ENCODE results near the gene SH3PXD2A. TPM values are rescaled to one million over a fixed set of nuclear protein-coding genes. Genes with fewer than 3 reads are reported as not detected.

SH3PXD2A gene
- total and polyA plus RNA-seq, 3 experiments from 2014 or later: 0.48 to 8.0 (median 7.7) TPM

DNA sequence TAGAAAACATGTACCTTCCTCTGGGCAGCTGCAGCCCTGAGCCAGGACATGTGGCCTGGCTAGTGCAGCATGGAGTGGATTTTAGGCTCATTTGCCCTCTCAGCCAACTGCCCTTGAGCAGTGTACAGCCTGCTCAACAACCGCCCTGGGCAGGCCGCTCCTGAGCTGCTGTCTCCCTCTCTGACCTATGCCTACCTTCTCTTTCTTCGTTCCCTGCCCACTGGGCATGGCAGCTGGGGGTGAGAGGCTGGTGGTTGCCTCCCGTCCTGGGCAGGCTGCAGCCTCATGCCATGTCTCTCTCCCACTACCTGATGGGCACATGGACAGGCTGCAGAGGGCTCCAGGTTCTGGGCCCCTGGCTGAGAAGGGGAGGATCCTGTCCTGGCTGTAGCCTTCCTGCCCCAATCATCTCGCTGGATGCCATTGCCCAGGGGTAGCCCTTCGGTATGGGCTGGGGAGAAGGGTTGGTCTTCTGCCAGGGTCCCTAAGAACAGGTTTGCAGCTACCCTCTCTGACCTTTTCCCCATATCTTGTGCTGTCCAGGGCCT lies 264.6 kb downstream of the SH3PXD2A start:
- H3K36me3 Mint-ChIP-seq: no peaks in the 10 kb centered on the region
- peak overlapping the region in 2 of 8 donors; percentile 17 to 46 for H3K27ac Mint-ChIP-seq
- no peaks in the 10 kb centered on the region for H3K9me3 Mint-ChIP-seq
- H3K27me3 Mint-ChIP-seq: no peaks in the 10 kb centered on the region
- DNase-seq: no peak
- H3K4me3 Mint-ChIP-seq: no peak overlapping the region
- Histone ChIP-seq H3K4me1 (ENCODE audit: insufficient read depth, low read length) (no peaks in the 10 kb centered on the region), H3K27me3 (ENCODE audit: insufficient read depth, low read length, poor library complexity, severe bottlenecking) (no peaks in the 10 kb centered on the region), H3K9me3 (ENCODE audit: low read length) (no peaks in the 10 kb centered on the region), H3K4me3 (ENCODE audit: low read length) (no peak overlapping the region), H3K27ac (ENCODE audit: low read depth, low read length) (no peak overlapping the region), H3K36me3 (ENCODE audit: insufficient read depth, low read length) (no peaks in the 10 kb centered on the region)
- peaks cover 0 to 2% (median 0%) of the 10 kb centered on the region in 3 donors for H3K4me1 Mint-ChIP-seq
- POLR2A ChIA-PET: no interaction called here
- CTCF ChIA-PET: interaction anchor here (4.7 kb wide), 1 partner anchor 95 kb away, joined by 14 read pairs; no protein-coding TSS in a partner anchor

DNA sequence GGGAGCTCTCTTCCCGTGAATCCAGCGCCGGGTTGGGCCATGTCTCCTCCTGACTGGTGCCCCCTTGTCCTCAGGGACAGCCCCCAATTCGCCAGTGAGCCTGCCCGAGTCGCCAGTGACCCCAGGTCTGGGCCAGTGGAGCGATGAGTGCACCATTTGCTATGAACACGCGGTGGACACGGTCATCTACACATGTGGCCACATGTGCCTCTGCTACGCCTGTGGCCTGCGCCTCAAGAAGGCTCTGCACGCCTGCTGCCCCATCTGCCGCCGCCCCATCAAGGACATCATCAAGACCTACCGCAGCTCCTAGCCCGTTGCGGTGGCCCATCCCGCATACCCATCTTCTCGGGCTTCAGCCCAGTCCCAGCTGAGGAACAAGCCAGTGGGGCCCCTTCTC lies 265.3 kb downstream of the SH3PXD2A start:
- ChIA-PET POLR2A (no interaction called here), CTCF (interaction anchor here (0.8 to 4.7 kb wide), 5 partner anchors 8 to 96 kb away, joined by 3 to 14 read pairs (median 3); no protein-coding TSS in a partner anchor)
- no peak overlapping the region for H3K27ac ChIP-seq (ENCODE audit: low read depth, low read length)
- no peaks in the 10 kb centered on the region for H3K36me3 Mint-ChIP-seq
- H3K4me3 ChIP-seq (ENCODE audit: low read length): no peak overlapping the region
- DNase-seq: no peak
- H3K9me3 Mint-ChIP-seq: no peaks in the 10 kb centered on the region
- no peak overlapping the region for H3K4me3 Mint-ChIP-seq
- H3K4me1 ChIP-seq (ENCODE audit: insufficient read depth, low read length): no peaks in the 10 kb centered on the region
- H3K9me3 ChIP-seq (ENCODE audit: low read length): no peaks in the 10 kb centered on the region
- peaks cover 0 to 3% of the 10 kb centered on the region in 2 donors for H3K27me3 Mint-ChIP-seq
- H3K27me3 ChIP-seq (ENCODE audit: insufficient read depth, low read length, poor library complexity, severe bottlenecking): no peaks in the 10 kb centered on the region
- no peak overlapping the region for H3K27ac Mint-ChIP-seq
- no peaks in the 10 kb centered on the region for H3K36me3 ChIP-seq (ENCODE audit: insufficient read depth, low read length)
- H3K4me1 Mint-ChIP-seq: peaks cover 0 to 3% (median 0%) of the 10 kb centered on the region in 3 donors

DNA sequence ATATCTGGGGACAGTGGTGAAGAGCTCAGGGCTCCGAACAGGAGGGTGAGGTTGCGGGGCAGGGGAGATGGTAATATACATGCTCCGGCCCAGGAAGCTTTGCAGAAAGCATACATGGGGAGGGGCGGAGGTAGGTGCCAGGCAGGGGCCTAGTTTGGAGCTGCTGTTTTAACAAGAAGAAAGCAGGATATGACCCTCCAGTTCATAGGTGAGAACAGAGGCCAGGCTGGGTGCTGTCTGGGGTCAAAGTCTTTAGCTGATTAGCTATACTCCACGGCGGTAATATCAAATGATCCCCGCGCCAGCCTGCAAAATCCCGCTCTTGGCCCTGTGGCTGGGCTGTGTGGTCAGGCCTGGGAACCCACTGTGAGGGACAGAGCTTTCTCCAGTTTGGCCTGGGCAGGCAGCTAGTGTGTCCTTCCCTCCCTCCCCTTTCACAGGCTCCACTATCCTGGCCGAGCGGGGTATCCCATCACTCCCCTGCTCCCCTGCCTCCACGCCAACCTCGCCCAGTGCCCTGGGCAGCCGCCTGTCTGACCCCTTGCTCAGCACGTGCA lies 266.2 kb downstream of the SH3PXD2A start:
- H3K4me1 ChIP-seq (ENCODE audit: insufficient read depth, low read length): no peaks in the 10 kb centered on the region
- POLR2A ChIA-PET: no interaction called here
- H3K4me1 Mint-ChIP-seq: peaks cover 0 to 3% (median under 1%) of the 10 kb centered on the region in 3 donors
- no peaks in the 10 kb centered on the region for H3K36me3 ChIP-seq (ENCODE audit: insufficient read depth, low read length)
- H3K27ac Mint-ChIP-seq: peak overlapping the region in 2 of 8 donors; percentile 11 to 37
- CTCF ChIA-PET: interaction anchor here (0.8 to 4.7 kb wide), 5 partner anchors 7 to 97 kb away, joined by 3 to 14 read pairs (median 3); no protein-coding TSS in a partner anchor
- no peaks in the 10 kb centered on the region for H3K9me3 ChIP-seq (ENCODE audit: low read length)
- no peak for DNase-seq
- H3K27me3 Mint-ChIP-seq: peaks cover 0 to 3% of the 10 kb centered on the region in 2 donors
- no peaks in the 10 kb centered on the region for H3K9me3 Mint-ChIP-seq
- H3K36me3 Mint-ChIP-seq: peaks cover 0 to under 1% (median 0%) of the 10 kb centered on the region in 3 donors
- H3K4me3 Mint-ChIP-seq: no peak overlapping the region
- H3K4me3 ChIP-seq (ENCODE audit: low read length): no peak overlapping the region
- H3K27ac ChIP-seq (ENCODE audit: low read depth, low read length): no peak overlapping the region
- no peaks in the 10 kb centered on the region for H3K27me3 ChIP-seq (ENCODE audit: insufficient read depth, low read length, poor library complexity, severe bottlenecking)

DNA sequence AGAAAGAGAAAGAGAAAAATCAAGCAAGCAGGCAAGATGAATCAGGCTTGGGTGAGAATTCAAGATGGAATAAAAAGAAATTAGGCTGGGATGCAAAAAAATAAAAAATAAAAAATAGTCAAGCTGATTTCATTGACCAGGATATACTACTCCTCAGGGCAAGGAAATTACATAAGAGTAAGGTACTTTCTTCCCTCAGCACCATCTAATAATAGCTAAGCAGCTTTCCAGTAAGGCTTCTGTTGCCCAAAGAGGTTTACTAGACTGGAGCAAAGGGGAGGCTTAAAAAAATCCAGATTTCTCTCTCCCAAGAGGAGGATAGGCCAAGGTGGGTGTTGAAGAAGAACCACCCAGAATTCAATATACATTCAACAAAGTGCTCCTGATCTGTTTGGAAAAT lies 268.3 kb downstream of the SH3PXD2A start:
- H3K27me3 ChIP-seq (ENCODE audit: insufficient read depth, low read length, poor library complexity, severe bottlenecking): no peaks in the 10 kb centered on the region
- peaks cover 5 to 18% (median 15%) of the 10 kb centered on the region in 3 donors for H3K4me1 Mint-ChIP-seq
- no peak overlapping the region for H3K4me3 Mint-ChIP-seq
- CTCF ChIA-PET: no interaction called here
- no peak for DNase-seq
- H3K27me3 Mint-ChIP-seq: peaks cover 0 to 7% of the 10 kb centered on the region in 2 donors
- no peak overlapping the region for H3K27ac ChIP-seq (ENCODE audit: low read depth, low read length)
- H3K9me3 ChIP-seq (ENCODE audit: low read length): no peaks in the 10 kb centered on the region
- POLR2A ChIA-PET: no interaction called here
- no peak overlapping the region for H3K4me3 ChIP-seq (ENCODE audit: low read length)
- peaks cover 0 to 3% (median 0%) of the 10 kb centered on the region in 3 donors for H3K36me3 Mint-ChIP-seq
- peak overlapping the region in 3 of 8 donors; percentile 14 to 43 (median 23) for H3K27ac Mint-ChIP-seq
- H3K4me1 ChIP-seq (ENCODE audit: insufficient read depth, low read length): peaks cover 9% of the 10 kb centered on the region
- no peaks in the 10 kb centered on the region for H3K36me3 ChIP-seq (ENCODE audit: insufficient read depth, low read length)
- no peaks in the 10 kb centered on the region for H3K9me3 Mint-ChIP-seq

DNA sequence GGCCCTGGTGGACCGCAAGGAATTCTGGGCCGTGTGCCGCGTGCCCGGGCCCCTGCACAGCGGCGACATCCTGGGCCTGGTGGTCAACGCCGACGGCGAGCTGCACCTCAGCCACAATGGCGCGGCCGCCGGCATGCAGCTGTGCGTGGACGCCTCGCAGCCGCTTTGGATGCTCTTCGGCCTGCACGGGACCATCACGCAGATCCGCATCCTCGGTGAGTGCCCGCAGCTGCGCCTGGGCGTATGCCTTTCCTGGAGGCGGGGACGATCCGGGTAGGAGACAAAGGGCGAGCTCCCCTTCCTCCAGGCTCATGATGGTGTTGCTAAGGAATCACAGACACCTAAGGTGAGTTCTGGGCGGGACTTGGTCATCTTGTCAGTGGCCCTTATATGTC lies 270.4 kb downstream of the SH3PXD2A start:
- H3K4me3 ChIP-seq (ENCODE audit: low read length): peak overlapping the region; percentile 64
- H3K36me3 Mint-ChIP-seq: peaks cover 0 to 3% (median 0%) of the 10 kb centered on the region in 3 donors
- peaks cover 5 to 18% (median 15%) of the 10 kb centered on the region in 3 donors for H3K4me1 Mint-ChIP-seq
- H3K9me3 ChIP-seq (ENCODE audit: low read length): no peaks in the 10 kb centered on the region
- no peak overlapping the region for H3K27ac ChIP-seq (ENCODE audit: low read depth, low read length)
- peaks cover 9% of the 10 kb centered on the region for H3K4me1 ChIP-seq (ENCODE audit: insufficient read depth, low read length)
- H3K27me3 Mint-ChIP-seq: peaks cover 0 to 7% of the 10 kb centered on the region in 2 donors
- POLR2A ChIA-PET: interaction anchor here (1.0 to 1.6 kb wide), 2 partner anchors 93 to 537 kb away, joined by 5 to 7 read pairs; partner anchors contain the start of gene SFR1
- H3K9me3 Mint-ChIP-seq: no peaks in the 10 kb centered on the region
- no peaks in the 10 kb centered on the region for H3K27me3 ChIP-seq (ENCODE audit: insufficient read depth, low read length, poor library complexity, severe bottlenecking)
- H3K36me3 ChIP-seq (ENCODE audit: insufficient read depth, low read length): no peaks in the 10 kb centered on the region
- peak overlapping the region in 6 of 7 donors; percentile 32 to 85 (median 68) for H3K4me3 Mint-ChIP-seq
- H3K27ac Mint-ChIP-seq: peak overlapping the region in 5 of 8 donors; percentile 56 to 97 (median 75)
- DNase-seq: peak in 1 of 5 donors; percentile 6
- CTCF ChIA-PET: interaction anchor here (1.0 to 1.5 kb wide), 2 partner anchors 27 to 101 kb away, joined by 3 to 4 read pairs; no protein-coding TSS in a partner anchor

DNA sequence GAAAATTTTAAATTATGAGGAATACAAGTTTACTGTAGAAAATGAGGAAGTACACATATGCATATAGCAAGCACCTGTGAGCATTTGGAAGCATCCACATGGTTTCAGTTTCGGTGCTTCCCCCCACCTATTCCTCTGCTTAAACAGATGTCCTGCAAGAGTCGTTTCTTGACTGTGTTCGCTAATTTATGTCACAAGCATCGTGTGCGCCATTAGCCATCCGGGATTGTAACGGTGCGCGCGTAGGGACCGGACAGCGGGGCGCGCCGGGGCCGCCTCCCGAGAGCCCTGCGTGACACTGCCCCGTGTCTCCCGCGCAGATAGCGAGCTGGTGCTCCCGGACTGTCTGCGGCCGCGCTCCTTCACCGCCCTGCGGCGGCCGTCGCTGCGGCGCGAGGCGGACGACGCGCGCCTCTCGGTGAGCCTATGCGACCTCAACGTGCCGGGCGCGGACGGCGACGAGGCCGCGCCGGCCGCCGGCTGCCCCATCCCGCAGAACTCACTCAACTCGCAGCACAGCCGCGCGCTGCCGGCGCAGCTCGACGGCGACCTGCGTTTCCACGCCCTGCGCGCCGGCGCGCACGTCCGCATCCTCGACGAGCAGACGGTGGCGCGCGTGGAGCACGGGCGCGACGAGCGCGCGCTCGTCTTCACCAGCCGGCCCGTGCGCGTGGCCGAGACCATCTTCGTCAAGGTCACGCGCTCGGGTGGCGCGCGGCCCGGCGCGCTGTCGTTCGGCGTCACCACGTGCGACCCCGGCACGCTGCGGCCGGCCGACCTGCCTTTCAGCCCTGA lies 271.0 kb downstream of the SH3PXD2A start:
- peak; percentile 58 to 85 (median 59) for DNase-seq
- H3K27me3 Mint-ChIP-seq: peaks cover 0 to 7% of the 10 kb centered on the region in 2 donors
- peaks cover 5 to 18% (median 15%) of the 10 kb centered on the region in 3 donors for H3K4me1 Mint-ChIP-seq
- peaks cover 0 to 3% (median 0%) of the 10 kb centered on the region in 3 donors for H3K36me3 Mint-ChIP-seq
- peak overlapping the region; percentile 85 to 96 (median 93) for H3K4me3 Mint-ChIP-seq
- Histone ChIP-seq H3K27ac (ENCODE audit: low read depth, low read length) (peak overlapping the region; percentile 56), H3K27me3 (ENCODE audit: insufficient read depth, low read length, poor library complexity, severe bottlenecking) (no peaks in the 10 kb centered on the region), H3K36me3 (ENCODE audit: insufficient read depth, low read length) (no peaks in the 10 kb centered on the region), H3K4me1 (ENCODE audit: insufficient read depth, low read length) (peaks cover 9% of the 10 kb centered on the region), H3K9me3 (ENCODE audit: low read length) (no peaks in the 10 kb centered on the region), H3K4me3 (ENCODE audit: low read length) (peak overlapping the region; percentile 64)
- POLR2A ChIA-PET: interaction anchor here (0.6 to 1.6 kb wide), 11 partner anchors 11 to 767 kb away, joined by 3 to 8 read pairs (median 7); partner anchors contain the start of gene SFR1
- H3K27ac Mint-ChIP-seq: peak overlapping the region; percentile 87 to 98 (median 96)
- CTCF ChIA-PET: interaction anchor here (1.5 kb wide), 1 partner anchor 102 kb away, joined by 3 read pairs; no protein-coding TSS in a partner anchor
- no peaks in the 10 kb centered on the region for H3K9me3 Mint-ChIP-seq

DNA sequence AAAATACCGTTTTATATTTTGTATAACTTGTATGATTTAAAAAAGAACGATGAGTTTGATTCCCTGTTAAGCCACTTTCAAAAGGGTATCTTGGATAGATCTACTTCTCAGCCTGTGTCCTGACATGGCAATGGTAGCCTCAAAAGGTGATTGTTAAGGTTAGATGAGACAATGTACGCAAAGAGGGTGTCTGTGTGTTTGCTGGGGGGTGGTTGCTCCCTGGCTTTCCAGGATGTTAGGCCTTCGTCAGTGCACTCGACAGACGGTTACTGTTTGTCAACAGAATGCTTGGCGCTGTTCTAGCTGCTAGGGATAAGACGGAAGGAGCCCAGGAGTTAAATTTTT lies 271.5 kb downstream of the SH3PXD2A start:
- peak in 1 of 5 donors; percentile 37 for DNase-seq
- Histone ChIP-seq H3K27me3 (ENCODE audit: insufficient read depth, low read length, poor library complexity, severe bottlenecking) (no peaks in the 10 kb centered on the region), H3K4me1 (ENCODE audit: insufficient read depth, low read length) (peaks cover 9% of the 10 kb centered on the region), H3K27ac (ENCODE audit: low read depth, low read length) (peak overlapping the region; percentile 56), H3K9me3 (ENCODE audit: low read length) (no peaks in the 10 kb centered on the region), H3K36me3 (ENCODE audit: insufficient read depth, low read length) (no peaks in the 10 kb centered on the region), H3K4me3 (ENCODE audit: low read length) (peak overlapping the region; percentile 64)
- Mint-ChIP-seq H3K27ac (peak overlapping the region; percentile 87 to 98 (median 96)), H3K9me3 (no peaks in the 10 kb centered on the region), H3K4me3 (peak overlapping the region; percentile 85 to 96 (median 93)), H3K36me3 (peaks cover 0 to 3% (median 0%) of the 10 kb centered on the region in 3 donors), H3K4me1 (peaks cover 5 to 18% (median 15%) of the 10 kb centered on the region in 3 donors), H3K27me3 (peaks cover 0 to 7% of the 10 kb centered on the region in 2 donors)
- POLR2A ChIA-PET: interaction anchor here (0.7 to 1.6 kb wide), 3 partner anchors 94 to 538 kb away, joined by 3 to 7 read pairs (median 5); partner anchors contain the start of gene SFR1
- CTCF ChIA-PET: interaction anchor here (1.5 kb wide), 1 partner anchor 102 kb away, joined by 3 read pairs; no protein-coding TSS in a partner anchor

Measured in CD8-positive, alpha-beta memory T cell (primary cell).